GM21529 (cell line): ENCODE data around the gene INKA2.

ENCODE experiments used
- ATAC-seq: cut with Tn5 transposase; IDR thresholded peaks from one replicate; pipeline ENCODE4 v1.9.1; 2021; ENCODE audit not compliant: unreplicated experiment

INKA2 gene

DNA sequence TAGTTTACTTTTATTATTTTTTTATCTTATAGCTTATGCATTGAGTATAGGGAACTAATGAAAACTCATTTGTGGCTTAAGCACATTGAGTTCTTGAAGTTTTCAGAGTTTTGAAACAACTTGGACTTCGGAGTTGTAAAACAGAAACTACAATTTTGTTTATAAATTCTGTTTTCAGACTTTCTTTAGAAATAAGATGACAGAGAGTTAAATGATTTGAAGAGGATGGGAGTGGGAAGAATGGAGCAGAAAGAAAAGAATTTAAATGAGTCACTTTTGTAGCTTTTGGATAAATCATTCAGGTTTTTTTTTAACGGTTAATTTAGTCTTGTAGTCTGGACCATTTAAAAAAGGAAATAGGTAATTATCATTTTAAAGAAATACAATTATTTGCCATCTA lies 32.3 kb downstream of the INKA2 start:
- ATAC-seq = no peak

DNA sequence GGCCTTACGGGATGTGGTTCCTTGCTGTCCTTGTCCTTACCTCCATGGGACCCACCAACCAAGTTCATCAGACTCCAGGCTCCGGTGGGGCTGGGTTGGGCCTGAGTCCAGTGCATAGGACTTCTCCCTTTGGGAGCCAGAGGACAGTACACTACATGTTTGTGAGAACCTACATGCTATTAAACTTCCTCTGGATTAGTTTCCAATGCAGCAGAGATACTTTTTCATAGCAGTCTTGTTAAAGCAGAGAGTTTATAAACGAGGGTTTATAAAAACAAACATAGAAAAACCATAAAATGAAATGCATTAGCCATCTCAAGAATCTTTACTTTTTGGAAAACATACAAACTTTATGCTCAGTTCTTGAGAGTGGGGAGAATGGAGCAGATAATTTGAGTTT lies 33.4 kb downstream of the INKA2 start:
- no peak for ATAC-seq

DNA sequence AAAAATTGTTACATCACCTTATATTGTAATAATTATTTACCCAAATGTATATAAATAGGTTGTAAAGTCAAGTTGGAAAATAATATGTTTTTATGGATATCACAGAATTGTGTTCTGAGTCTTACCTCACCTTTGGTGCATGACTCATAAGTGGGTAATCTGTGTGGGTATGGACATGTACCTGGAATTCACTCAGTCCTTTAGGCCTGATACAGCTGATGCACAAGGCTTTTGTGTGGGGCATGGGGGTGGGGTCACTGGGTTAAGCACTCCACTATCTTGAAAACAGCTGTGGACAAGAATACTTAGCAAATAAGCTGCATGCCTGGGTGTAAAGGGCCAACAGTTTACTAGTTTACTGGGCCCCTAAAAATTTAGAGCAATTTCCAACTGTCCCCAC lies 34.4 kb downstream of the INKA2 start:
- no peak for ATAC-seq

GRCh38 chr1:111704240-111704639 lies 35.0 kb downstream of the INKA2 start:
- no peak for ATAC-seq

GRCh38 chr1:111702504-111703050 lies 36.6 kb downstream of the INKA2 start:
- no peak for ATAC-seq

- ATAC-seq = no peak
These were observed 39.9 kb downstream of the INKA2 start for GRCh38 chr1:111699268-111699667.

GRCh38 chr1:111696330-111696729 lies 42.9 kb downstream of the INKA2 start:
- no peak for ATAC-seq

DNA sequence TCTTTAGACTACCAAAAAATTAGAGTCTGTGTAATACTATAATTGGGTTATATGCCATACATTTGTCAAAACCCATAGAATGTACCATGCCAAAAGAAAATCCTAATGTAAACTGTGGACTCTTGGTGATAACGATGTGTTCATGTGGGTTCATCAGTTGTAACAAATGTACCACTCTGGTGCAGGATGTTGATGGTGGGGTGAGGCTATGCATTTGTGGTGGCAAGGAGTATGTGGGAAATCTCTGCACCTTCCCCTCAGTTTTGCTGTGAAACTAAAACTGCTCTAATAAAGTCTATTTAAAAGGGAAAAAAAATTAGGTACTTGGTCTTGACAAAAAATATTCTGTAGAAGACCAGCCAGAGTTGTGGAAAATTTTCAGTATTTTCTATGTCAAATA lies 43.4 kb downstream of the INKA2 start:
- ATAC-seq = no peak

DNA sequence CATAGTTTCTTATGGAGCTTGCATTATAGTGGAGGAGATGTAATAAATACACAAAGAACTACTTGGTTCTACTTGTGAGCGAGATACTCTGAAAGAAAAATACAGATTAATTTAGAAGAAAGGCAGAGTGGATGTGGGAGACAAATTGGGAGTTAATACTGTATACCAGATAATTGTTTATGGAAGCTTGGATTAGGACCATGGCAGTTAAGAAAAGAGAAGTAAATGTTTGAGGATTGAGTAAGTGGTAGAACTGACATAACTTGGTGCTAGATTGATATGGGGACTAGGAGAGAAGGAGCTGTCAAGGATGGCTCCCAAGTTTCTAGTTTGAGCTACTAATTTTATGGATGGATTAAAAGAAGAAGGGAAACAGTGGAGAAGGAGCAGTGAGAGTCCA lies 47.3 kb downstream of the INKA2 start:
- ATAC-seq = no peak

DNA sequence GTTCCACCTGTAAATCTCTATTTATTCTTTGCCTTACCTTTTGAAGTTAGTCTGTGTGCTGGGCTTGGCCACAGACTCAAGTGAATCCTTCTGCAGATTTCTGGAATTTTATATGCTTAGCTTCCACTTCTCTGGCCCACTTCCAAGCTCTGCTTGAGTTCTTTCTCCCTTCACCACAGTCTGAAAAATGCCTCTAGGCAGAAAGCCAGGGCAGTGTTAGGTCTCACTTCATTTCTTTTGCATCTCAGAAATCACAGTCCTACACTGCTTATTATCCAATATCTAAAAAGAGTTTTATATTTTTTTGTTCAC lies 48.9 kb downstream of the INKA2 start:
- no peak for ATAC-seq
